HUDEP-2 (cell line): ENCODE results near the gene MAP2K2.
"Not testable (repeated sequence)": the region's sequence is repeated elsewhere in the genome, so short reads cannot be mapped to it uniquely, and the experiment has no call there.

Experiments used
- DNase-seq, 76 experiments: peaks; one replicate each; lab custom pipeline; 2025; ENCODE audit not compliant: unreplicated experiment in 76 of 76; lab: John Stamatoyannopoulos, UW

Gene MAP2K2

DNA sequence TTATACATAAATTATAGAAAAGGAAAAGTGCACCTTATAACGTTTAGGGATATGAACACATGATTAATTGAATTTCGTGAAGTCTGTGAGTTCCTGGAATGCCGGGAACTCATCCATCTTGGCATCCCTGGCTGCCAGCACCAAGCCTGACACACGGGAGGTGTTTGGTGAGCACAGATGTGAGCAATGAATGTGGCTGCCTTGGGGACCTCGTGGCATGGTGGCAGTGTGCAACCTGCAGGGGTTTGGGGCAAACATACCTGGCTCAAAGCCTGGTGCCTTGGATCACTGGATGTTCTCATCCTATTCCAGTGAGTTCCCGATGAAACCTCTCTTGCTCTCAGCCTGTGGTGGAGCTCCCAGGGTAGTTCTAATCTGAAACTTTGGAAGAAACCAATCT lies 10.4 kb upstream of the MAP2K2 start:
- no peak for DNase-seq

DNA sequence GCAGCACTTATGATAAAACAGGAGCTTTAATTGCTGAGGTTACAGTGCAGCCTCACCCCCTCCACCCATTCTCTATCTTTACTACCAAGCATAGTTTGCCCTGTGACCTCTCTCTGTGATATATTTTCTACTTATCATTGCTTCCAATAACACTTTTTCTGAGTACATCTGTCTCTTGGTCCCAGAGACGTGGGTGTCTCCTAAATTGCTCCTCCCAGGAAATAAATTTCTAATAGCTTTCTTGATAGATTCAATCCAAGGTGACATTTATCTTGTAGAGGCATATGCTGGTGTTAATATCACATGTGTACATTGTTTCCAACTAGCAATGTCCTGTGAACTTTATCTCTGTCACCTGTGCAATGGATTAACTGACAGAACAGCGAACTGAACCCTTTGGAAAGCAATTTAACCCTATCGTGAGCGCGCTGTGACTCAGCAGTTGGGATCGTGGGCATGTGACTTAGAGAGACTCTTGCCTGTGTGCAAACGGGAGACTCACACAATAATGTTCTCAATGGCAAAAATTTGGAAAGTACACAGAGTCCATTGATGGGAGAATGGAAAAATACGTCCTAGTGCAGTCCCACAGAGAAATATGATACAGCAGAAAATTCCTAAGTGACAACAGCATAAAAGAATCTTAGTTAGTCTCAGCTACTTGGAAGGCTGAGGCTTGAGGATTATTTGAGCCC lies 7.0 kb upstream of the MAP2K2 start:
- peak in 74 of 76 experiments; percentile 47 to 99 (median 82) for DNase-seq

DNA sequence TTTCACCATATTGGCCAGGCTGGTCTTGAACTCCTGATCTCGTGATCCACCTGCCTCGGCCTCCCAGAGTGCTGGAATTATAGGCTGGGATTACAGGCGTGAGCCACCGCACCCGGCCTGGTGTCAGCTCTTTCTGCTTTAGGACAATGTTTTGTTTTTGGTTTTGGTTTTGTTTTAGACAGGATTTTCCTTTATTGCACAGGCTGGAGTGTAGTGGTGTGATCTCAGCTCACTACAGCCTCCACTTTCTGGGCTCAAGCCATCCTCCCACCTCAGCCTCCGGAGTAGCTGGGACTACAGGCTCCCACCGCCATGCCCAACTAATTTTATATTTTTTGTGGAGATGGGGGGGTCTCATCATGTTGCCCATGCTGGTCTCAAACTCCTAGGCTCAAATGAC lies 5.1 kb upstream of the MAP2K2 start:
- not testable (repeated sequence) for DNase-seq

DNA sequence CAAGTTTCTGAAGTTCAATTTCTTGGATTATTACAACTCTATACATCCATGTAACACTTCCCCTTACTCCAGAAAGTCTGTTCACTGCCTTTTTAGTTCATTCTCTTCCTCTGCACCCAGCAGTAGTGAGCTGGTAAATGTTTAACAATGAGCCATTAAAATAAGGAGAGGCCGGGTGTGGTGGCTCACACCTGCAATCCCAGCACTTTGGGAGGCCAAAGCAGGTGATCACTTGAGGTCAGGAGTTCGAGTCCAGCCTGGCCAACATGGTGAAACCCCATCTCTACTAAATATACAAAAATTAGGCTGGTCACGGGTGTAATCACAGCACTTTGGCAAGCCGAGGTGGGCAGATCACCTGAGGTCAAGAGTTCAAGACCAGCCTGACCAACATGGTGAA lies 3.4 kb upstream of the MAP2K2 start:
- not testable (repeated sequence) for DNase-seq

DNA sequence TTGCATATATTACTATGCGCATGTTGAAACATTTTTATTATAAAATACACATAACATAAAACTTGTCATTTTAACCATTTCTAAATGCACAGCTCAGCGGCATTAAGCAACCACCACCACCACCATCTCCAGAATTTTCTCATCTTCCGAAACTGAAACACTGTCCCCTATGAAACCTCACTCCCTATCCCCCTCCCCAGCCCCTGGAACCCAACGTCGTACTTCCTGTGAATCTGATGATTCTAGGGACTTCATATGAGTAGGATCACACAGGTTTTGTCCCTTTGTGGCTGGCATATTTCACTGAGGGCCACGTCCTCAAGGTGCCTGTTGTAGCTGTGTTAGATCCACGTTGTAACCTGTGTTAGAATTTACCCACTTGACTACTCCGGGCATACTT lies 716 bp upstream of the MAP2K2 start:
- peak in 1 of 76 experiments; percentile 29 for DNase-seq

DNA sequence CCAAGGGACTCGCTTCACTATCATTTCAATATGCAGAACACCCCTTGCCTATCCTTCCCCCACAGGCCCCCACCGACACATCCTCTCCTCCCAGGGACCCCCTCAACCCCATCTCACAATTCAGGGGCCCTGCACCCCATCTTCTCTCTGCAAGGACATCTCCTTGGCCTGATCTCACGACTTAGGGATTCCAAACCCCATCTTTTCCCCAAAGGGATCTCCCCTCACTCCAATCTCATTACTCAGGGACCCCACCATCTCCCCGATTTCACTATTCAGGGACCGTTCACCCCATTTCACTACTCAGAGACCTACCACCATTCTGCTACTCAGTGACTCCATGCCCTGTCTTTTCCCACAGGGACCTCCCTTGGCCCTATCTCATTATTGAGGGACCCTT lies 1.4 kb downstream of the MAP2K2 start:
- DNase-seq: no peak

DNA sequence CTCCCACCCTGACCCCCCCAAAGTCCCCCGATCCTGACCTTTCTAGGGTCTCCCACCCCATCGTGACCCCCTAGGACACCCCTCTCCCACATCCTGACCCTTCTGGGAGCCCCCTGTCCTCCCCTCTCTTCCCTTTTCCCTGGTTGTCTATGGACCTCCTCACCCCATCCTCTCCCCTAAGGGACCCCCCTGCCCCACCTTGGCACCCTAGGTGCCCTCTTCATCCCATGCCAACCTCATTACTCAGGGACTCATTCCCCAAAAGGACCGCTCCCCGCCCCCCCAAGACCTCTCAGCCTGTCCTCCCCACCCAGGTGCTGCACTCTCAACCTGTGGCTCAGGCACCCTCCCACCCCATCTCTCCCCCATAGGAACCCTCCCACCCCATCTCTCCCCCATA lies 2.1 kb downstream of the MAP2K2 start:
- no peak for DNase-seq

DNA sequence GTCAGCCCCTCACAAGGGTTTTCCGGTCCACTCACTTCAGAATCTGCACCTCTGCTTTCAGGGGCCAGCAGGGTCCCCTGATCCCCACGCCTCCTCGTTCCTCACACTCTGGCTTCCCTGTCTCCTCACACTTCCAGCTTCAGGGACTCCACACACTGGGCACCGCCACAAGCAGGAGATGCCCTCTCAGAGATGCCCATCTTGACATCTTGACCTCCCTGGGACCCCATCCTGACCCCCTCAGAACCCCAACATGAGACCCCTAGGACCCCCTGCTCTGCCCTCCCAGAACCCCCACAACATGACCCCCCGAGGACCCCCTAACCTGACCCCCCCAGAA lies 2.7 kb downstream of the MAP2K2 start:
- DNase-seq: no peak

DNA sequence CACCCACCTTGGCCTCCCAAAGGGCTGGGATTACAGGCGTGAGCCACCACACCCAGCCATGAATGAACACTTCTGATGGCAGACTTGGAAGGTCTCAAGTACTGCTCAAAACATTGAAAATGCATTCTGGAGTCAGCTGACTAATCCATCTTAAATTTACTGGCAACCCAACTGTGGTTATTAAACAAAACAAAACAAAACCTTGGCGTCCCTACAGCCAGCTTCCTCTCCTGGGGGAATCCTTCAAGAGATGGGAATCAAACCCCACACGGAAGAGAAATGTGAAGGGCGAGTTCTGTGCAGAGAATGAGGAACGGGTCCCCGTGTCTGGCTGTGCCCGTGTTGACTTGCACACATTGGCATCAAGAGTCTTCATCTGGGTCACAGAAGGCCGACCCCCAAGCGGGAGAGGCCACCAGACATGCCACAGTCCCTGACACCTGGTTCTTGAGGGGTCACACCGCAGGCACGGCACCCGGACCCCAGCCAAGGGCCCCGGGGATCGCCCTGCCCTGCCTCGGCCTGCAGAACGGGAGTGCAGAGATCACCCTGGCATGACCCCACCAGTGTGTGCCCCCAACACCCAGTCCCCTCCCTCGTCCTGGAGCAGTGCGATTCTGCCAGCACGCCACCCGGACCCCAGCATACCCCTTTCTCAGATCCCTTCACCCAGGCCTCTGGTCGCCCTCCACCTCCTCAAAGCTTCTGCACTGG lies 3.2 kb downstream of the MAP2K2 start:
- DNase-seq: no peak

DNA sequence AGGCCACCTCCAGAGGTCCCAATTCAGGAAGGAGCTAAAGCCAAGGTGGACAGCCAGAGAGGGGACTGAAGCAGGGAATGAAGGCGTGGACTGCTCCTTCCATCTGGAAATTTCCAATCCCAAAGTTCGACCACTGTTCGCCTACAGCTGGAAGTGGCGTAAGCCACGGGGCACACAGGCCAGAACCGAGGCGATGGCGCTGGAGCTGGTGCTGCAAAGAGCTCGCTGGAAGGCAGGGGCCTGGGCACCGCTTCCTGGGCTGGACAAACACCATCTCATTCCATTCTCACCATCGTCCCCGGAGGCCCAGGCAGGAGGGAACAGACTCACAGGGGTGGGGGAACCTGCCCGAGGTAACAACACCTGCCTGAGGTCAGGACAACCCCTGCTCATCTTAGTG lies 4.2 kb downstream of the MAP2K2 start:
- no peak for DNase-seq

DNA sequence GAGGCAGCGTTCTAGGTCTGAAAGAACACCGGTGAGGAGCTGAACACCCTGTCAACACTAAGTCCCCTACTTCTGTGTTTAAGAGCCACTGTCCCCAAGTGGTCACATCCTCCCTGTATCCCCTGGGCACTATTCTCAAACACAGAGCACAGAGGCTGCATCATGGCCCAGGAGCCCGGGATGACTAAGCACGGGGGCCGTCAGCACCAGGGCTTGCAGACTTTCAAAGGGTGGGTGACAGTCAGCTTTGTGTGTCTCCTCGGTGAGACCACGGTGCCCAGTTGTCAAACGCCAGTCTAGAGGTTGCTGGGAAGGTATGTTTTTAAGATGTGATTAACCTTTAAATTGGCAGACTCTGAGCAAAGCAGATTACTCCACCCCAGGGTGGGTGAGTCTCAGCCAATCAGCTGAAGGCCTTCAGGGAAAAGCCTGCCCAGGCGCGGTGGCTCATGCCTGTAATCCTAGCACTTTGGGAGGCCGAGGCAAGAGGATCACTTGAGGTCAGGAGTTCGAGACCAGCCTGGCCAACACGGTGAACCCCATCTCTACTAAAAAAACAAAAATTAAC lies 8.0 kb downstream of the MAP2K2 start:
- DNase-seq: no peak

DNA sequence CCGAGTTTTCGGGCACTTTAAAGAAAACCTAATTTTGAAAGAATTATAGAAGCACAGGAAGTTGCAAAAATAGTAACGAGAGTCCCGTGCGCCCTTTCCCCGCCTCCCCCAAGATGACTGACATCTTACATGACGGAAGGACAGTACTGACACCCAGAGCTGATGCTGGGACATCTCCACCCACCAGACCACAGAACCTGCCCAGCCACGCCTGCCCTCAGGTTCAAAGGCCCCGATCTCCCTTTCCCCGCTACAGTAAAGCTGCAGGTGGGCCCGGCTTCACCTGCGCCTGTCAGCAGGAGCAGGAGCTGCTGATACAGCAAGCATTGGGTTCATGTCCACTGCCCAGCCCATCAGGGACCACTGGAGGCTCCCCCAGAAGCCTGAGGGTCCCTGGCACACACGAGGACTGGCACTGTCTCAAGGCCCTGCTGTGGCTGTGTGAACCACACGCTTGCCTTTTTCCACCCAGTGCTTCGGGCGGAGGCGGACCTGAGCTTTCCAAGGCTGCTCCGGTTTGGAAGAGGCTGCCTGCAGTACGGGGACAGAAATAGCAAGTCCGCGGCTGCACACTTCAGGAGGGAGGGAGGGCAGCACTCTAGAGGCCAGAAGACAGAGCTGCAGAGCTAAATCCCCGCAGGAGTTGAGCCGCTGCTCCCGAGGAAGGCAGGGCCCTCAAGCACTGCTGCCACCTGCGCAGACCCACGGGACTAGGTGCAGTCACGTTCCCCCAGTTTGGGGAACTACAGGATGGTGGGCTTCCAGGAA lies 8.7 kb downstream of the MAP2K2 start:
- DNase-seq: no peak

DNA sequence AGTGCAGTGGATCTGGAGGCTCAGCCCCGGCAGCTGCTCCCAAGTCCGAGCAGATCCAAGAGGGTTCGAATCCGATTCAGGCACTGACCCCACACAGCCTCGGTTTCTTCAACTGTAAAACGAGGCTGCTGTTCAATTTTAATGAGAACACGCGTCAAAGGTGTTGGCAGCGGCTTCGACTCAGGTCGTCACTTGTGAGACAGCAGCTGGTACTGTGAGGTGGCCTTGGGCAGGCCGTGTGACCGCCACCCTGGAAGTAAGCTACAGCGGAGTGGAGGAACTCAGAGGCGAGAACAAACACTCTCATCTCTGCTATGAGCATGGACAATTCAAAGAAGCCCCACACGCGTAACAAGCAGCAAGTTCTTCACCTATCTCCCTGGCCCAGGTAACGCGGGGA lies 9.7 kb downstream of the MAP2K2 start:
- no peak for DNase-seq

DNA sequence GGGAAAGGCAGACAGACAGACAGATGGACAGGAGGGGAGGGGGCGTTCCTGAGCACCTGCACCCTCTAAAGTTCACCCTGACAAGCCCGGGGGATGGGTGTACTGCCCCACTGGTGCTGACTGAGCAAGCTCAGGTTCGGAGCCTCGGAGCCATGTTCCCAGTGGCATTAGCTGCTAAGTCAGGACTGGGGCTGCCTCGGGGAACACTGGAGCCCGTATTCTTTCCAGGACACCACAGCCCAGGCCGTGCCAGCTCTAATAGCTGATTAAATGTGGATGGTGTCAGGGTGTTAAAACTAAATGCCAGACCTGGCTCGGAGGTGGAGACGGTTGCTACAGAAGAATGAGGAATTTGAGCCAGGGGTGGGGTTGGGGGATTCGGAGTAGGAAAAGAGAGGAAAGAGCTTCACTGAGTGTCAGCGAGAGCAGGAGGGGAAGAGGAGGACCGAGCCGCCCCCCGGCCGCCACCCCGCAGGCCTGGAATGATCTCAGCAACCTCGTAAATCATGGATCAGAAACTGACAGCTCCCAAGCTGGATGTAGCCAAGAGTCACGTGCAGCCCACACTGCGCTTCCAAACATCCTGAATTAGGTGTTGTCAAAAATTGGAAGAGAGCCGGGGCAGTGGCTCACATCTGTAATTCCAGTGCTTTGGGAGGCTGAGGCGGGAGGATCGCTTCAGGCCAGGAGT lies 10.4 kb downstream of the MAP2K2 start:
- DNase-seq: no peak

DNA sequence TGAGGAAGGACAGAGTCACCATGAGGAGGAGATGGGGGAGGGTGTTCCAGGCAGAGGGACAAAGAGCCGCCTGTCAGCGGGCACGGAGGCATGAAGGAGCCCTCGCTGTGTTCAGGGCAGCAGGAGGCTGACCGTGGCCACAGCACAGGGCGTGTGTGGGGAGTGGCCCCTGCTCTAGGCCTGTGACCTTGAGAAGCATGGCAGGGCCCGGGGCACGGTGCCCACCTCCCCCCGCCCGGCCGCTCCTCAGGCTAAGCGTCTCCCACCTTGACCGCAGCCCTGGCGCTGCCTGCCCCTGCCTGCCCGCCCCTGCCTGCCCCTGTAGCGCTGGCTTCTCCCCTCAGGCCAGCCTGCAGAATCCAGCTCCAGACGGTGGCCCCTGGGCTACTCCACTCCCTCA lies 11.6 kb downstream of the MAP2K2 start:
- DNase-seq: no peak

DNA sequence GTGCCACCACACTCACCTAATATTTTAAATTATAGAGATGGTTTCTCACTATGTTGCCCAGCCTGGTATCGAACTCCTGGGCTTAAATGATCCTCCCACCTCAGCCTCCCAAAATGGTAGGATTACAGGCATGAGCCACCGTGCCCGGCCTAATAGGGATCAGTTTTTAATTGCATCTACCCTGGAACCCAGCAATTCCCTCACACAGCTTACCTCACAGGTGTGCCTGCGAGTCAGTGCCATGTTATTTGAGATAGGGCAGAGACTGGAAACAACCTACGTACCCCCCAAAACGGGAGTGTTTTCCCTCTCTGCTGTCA lies 14.3 kb downstream of the MAP2K2 start:
- no peak for DNase-seq

DNA sequence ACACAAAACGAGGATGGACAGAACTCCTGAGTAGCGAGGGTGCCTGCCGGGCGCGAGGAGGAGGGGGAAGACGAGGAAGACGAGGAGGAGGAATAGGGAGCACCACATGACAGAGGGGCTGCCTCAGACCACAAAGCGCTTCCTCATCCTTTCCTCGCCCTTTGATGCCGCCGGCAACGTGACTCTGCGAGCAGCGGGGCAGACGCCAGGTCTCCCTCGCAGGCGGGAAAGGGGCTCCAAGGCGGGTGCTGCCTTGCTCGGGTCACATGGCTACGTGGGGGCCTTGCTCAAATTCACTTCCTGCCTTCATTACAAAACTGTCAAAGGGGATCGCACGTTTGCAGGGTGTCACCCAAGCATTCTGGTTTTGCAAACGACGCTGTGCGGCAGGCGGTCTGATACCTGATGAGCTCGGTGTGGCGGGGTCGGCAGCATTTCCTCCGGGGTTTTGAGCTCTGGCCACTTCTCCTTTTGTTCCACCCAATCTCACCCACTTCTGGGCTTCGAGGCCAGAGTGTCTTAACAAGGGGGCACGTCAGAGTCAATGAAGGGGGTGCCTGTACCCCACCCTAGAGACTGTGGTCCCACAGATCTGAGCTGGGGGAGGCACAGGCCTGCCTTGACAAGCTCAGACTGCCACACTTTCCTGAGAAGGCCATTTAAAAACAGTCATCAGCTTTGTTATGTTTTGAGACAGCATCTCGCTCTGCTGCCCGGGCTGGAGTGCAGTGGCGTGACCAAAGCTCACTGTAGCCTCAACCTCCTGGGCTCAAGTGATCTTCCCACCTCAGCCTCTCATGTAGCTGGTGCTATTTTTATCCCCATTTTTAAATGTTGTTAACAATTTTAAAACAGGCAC lies 14.9 kb downstream of the MAP2K2 start:
- DNase-seq: no peak

DNA sequence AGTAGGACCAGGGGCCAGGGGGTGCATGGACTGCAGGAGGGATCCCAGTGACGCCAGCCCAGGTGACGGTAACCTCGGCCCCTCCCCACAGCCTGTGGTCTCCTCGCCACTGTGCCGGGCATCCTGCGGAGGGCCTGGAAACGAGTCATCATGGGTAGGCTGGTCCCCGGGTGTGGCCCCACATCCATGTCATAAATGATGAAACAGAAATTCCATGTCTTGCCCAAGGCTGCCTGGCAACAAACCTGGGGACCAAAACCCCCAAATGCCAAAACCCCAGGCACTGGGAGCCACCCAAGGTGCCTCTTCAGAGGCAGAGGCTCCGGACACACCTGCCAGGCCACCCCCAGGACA lies 20.9 kb downstream of the MAP2K2 start:
- DNase-seq: no peak

DNA sequence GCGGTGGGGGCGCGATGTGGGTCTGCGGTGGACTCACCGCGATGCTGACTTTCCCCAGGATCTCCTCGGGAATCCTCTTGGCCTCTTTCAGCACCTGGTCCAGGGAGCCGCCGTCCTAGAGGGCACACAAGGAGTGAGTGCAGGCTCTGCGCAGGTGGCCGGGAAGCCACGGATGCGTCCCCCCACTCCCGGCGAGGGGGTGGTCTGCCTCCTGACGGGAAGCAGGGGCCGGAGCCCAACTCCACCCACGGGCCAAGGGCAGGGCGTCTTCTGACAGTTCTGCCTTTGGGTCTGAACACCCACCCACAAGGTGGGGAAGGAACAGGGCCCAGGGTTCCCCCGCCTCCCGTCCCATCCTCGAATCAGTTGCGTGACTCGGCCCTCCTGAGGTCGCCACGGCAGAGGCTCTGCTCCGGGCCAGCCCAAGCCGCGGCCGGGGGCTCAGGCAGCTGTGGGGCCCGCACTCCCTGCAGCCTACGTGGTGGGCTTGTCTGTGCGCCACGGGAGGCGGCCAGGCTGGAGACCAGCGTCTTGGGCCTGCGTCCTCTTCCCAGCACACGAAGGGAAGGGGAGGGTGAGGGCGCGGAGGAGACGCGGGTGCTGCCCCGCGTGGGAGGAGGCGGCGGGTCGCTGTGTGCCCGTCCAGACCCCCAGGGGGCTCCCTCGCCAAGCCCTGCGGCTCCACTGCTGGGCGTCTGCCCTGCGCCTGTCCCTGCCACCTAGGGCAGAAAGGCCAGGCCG lies 21.4 kb downstream of the MAP2K2 start:
- no peak for DNase-seq

DNA sequence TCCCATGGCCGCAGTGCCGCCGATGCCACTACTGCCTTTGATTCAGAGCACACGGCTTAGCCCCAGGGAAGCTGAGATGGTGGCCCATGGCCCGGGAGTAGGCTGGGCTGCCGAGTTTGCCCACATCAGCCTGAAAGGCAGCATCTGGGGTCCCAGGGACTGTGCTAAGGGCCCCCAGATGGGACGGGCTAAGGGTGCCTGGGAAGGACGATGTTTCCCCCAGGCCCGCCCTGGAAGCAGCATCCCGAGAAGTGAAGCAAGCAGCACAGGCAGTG lies 22.5 kb downstream of the MAP2K2 start:
- DNase-seq: no peak
